KMS-11 (cell line): ENCODE data around the gene MEST.

Source experiments
- H2AFZ ChIP-seq: fragments of 200-600 bp; sonication (generic); 2 replicates; pipeline ENCODE4 v1.6.1; 2016; ENCODE audit warnings: antibody characterized with exemption, mixed run types, low read depth
- H3K27ac ChIP-seq: fragments of 200-600 bp; sonication (generic); 2 replicates; pipeline ENCODE4 v1.6.1; 2016; ENCODE audit warnings: mild to moderate bottlenecking, mixed run types
- H3K27me3 ChIP-seq: fragments of 200-600 bp; sonication (generic); 2 replicates; pipeline ENCODE4 v1.6.1; 2017; ENCODE audit warnings: mild to moderate bottlenecking, low read depth, mixed run types, moderate library complexity; ENCODE audit not compliant: insufficient read depth
- H3K36me3 ChIP-seq: fragments of 200-600 bp; sonication (generic); 2 replicates; pipeline ENCODE4 v1.6.1; 2017; ENCODE audit warnings: mild to moderate bottlenecking, mixed run types; ENCODE audit not compliant: insufficient read depth
- H3K4me1 ChIP-seq: fragments of 200-600 bp; sonication (generic); 2 replicates; pipeline ENCODE4 v1.6.1; 2016; ENCODE audit warnings: mild to moderate bottlenecking, low read depth, mixed run types; ENCODE audit not compliant: poor library complexity, severe bottlenecking
- H3K4me2 ChIP-seq: fragments of 200-600 bp; sonication (generic); 2 replicates; pipeline ENCODE4 v1.7.0; 2016; ENCODE audit warnings: mild to moderate bottlenecking, mixed run types
- H3K4me3 ChIP-seq: fragments of 200-600 bp; sonication (generic); IDR thresholded peaks from 2 replicates; pipeline ENCODE4 v1.6.1; 2017; ENCODE audit warnings: low read depth, low read length, mixed read lengths; ENCODE audit not compliant: insufficient read depth
- H3K79me2 ChIP-seq: fragments of 200-600 bp; sonication (generic); 2 replicates; pipeline ENCODE4 v1.6.1; 2016; ENCODE audit warnings: low read depth, mixed run types; ENCODE audit not compliant: insufficient read depth
- H3K9ac ChIP-seq: fragments of 200-600 bp; sonication (generic); 2 replicates; pipeline ENCODE4 v1.6.1; 2016; ENCODE audit warnings: mild to moderate bottlenecking, mixed run types
- H4K20me1 ChIP-seq: fragments of 200-600 bp; sonication (generic); 2 replicates; pipeline ENCODE4 v1.6.1; 2016; ENCODE audit warnings: mild to moderate bottlenecking, mixed run types; ENCODE audit not compliant: insufficient read depth
- CTCF ChIP-seq: fragments of 200-600 bp; sonication (generic); conservative IDR thresholded peaks from 2 replicates; pipeline ENCODE4 v1.6.1; 2017; ENCODE audit warnings: low read depth, mild to moderate bottlenecking, antibody characterized with exemption, low read length, moderate library complexity, mixed read lengths

MEST gene

GRCh38 chr7:130493275-130493873 lies 1.5 kb downstream of the MEST start:
- Histone ChIP-seq H3K36me3 (no peaks in the 10 kb centered on the region), H3K27ac (no peak overlapping the region), H2AFZ (no peak overlapping the region), H3K27me3 (no peaks in the 10 kb centered on the region), H3K9ac (no peak overlapping the region), H3K4me3 (no peak overlapping the region), H3K4me2 (no peak overlapping the region), H3K79me2 (0 out of 2 replicates have a peak, but pooled peaks cover 6% of the 10 kb centered on the region), H3K4me1 (no peaks in the 10 kb centered on the region), H4K20me1 (no peaks in the 10 kb centered on the region)
- TF ChIP-seq CTCF = no peak

- H3K9ac ChIP-seq = no peak overlapping the region
- H4K20me1 ChIP-seq = no peaks in the 10 kb centered on the region
- H3K4me3 ChIP-seq = no peak overlapping the region
- no peak for TF ChIP-seq CTCF
- no peak overlapping the region for H3K4me2 ChIP-seq
- no peaks in the 10 kb centered on the region for H3K36me3 ChIP-seq
- H3K27ac ChIP-seq = no peak overlapping the region
- 0 out of 2 replicates have a peak, but pooled peaks cover 6% of the 10 kb centered on the region for H3K79me2 ChIP-seq
- no peak overlapping the region for H2AFZ ChIP-seq
- no peaks in the 10 kb centered on the region for H3K27me3 ChIP-seq
- no peaks in the 10 kb centered on the region for H3K4me1 ChIP-seq
Observed at GRCh38 chr7:130494431-130494858, 2.6 kb downstream of the MEST start.

GRCh38 chr7:130500463-130500862 lies 8.6 kb downstream of the MEST start:
- H3K27ac ChIP-seq = no peak overlapping the region
- H3K4me3 ChIP-seq = no peak overlapping the region
- no peaks in the 10 kb centered on the region for H3K79me2 ChIP-seq
- no peak overlapping the region for H2AFZ ChIP-seq
- no peak overlapping the region for H3K4me2 ChIP-seq
- peaks cover 4% of the 10 kb centered on the region; the same call in 1 of the 2 replicates for H3K36me3 ChIP-seq
- no peak overlapping the region for H3K9ac ChIP-seq
- H4K20me1 ChIP-seq = no peaks in the 10 kb centered on the region
- no peak for TF ChIP-seq CTCF
- H3K4me1 ChIP-seq = peaks cover 13% of the 10 kb centered on the region
- H3K27me3 ChIP-seq = no peaks in the 10 kb centered on the region

- Histone ChIP-seq H3K4me1 (peaks cover 13% of the 10 kb centered on the region), H3K4me2 (no peak overlapping the region), H2AFZ (no peak overlapping the region), H4K20me1 (no peaks in the 10 kb centered on the region), H3K36me3 (peaks cover 4% of the 10 kb centered on the region; the same call in 1 of the 2 replicates), H3K27ac (no peak overlapping the region), H3K4me3 (no peak overlapping the region), H3K79me2 (no peaks in the 10 kb centered on the region), H3K27me3 (no peaks in the 10 kb centered on the region), H3K9ac (no peak overlapping the region)
- TF ChIP-seq CTCF = no peak
Observed at GRCh38 chr7:130500910-130501309, 9.0 kb downstream of the MEST start.
